Measurements from ENCODE around the gene ADAMTS2. TPM values are rescaled to one million over a fixed set of nuclear protein-coding genes. Genes with fewer than 3 reads are reported as not detected.

ADAMTS2 gene
- total RNA-seq, 1 donor from 2014 or later: 6.1 TPM

DNA sequence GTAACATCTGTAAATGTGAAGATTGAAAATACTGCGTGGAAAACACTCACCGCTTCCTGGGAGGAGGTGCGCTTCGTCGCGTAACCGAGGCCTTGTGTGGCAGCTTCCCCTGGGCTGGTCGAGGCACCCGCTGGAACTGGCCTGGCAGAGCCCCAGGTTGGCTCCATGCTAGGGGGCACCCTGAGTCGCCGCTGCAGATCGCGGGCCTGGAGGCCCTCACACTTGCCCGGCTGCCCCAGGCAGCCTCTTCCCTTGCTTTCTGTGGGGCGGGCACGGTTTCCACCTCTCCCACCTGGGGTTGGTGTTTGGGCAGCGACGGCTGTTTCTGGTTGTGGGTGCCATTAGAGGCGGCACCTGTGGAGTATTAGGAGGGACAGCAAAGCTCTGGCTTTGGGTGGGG is 284.2 kb downstream of the ADAMTS2 start:
- no peak for DNase-seq (ENCODE audit: extremely low read depth, low read depth, low spot score)

Other genes with a start within 250 kb of the ADAMTS2 start
- gene RUFY1, start 205.1 kb upstream of the ADAMTS2 start, total RNA-seq: 36.5 and 40.3 TPM in 2 replicates